Ramos (cell line): ENCODE measurements around the gene USP16.

Experiments
- in situ Hi-C: fragments of 300-500 bp; cut with MboI; formaldehyde crosslinking; loops from one replicate; pipeline ENCODE4 v1.14.3; 2022; ENCODE audit warnings: low sequenced_read_pairs; ENCODE audit not compliant: unreplicated experiment

USP16 gene

DNA sequence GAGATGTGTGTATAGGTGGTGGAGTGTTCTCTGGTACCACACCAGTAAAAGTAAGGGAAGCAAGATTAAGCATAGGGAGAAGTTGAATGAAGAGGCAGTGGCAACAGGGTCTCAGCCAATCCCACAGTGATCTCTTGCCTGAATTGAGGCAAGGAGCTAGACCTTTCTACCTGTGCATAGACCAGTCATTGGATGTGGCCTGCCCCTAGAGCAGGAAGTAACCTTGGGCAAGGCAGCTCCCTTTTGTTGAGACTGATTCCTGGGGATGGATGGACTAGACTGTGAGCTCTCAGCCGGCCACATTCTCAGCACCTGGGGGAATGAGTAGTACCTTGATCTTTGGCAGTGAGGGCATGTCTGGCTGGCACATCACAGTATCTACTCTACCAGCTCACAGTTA is 6.4 kb downstream of the USP16 start:
- in situ Hi-C loops = loop anchor here (5.0 kb wide), 1 partner anchor 34 kb away; no protein-coding TSS in a partner anchor

GRCh38 chr21:29033301-29033700 is 8.8 kb downstream of the USP16 start:
- in situ Hi-C loops = loop anchor here (5.0 kb wide), 1 partner anchor 36 kb away; no protein-coding TSS in a partner anchor

DNA sequence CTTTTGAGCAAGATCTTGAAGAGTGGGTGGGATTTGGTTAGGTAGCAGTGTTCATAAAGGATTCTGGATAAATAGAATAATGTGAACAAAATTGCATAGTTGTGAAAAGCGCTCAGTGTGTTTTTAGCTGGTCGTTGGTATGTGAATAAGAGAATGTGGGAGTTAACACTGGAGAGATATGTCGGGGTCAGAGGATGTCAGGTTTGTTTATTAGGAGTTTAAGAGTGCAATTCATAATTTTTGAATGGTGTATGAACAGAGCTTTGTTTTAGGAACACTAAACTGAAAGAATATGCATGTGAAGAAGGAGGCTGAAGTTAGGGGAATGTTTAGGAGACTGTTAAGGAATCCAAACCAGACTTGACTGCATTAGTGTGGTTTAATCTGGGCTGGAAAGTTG is 9.4 kb downstream of the USP16 start:
- in situ Hi-C loops = loop anchor here (5.0 kb wide), 1 partner anchor 37 kb away; no protein-coding TSS in a partner anchor

GRCh38 chr21:29034678-29035077 is 10.2 kb downstream of the USP16 start:
- in situ Hi-C loops = loop anchor here (5.0 kb wide), 1 partner anchor 37 kb away; no protein-coding TSS in a partner anchor

DNA sequence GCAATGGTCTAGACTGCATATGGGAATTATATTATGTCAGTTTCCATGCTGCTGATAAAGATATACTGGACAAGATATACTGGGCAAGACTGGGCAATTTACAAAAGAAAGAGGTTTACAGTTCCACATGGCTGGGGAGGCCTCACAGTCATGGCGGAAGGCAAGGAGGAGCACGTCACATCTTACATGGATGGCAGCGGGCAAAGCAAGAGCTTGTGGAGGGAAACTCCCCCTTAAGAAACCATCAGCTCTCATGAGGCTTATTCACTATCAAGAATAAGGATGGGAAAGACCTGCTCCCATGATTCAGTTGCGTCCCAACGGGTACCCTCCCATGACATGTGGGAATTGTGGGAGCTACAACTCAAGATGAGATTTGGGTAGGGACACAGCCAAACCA is 27.8 kb downstream of the USP16 start:
- in situ Hi-C loops = no loop called here

DNA sequence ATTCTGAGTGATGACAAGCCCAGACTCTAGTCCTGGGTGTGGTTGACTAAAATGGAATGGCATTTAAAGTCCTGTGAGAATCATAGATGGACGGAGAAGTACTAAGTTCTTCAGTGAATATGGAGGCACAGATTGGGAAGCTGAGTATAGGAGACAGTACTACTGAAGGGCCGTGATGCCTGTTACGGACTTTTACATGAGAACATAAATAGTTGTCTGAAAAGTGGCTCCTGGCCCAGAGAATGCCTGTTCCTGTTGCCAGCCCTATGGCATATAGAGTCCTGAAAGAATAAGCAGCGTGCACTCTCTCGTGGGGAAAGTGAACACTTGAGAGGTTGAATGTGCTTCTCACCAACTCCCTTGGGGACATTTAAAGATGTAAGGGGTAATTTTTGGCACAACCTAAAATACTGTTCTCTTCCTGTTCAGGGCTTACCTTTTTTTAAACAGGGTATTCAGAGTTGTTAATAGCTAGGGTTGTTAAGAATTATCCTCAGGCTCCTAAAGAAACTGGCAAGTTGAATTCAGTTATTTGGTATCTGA is 28.6 kb downstream of the USP16 start:
- in situ Hi-C loops = no loop called here

DNA sequence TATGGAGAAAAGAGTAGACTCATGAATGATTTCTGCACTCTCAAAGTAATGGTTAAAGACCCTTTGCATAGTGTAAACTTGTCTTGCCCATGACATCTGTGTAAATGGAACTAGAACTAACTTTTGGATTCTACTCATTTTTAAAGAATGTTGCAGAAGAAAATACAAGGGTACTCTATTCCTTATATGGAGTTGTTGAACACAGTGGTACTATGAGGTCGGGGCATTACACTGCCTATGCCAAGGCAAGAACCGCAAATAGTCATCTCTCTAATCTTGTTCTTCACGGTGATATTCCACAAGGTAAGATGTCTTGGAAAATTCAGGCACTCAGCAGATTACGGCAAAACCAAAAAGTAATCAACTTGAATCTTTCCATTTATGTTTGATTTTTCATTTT is 29.2 kb downstream of the USP16 start:
- in situ Hi-C loops = no loop called here

- in situ Hi-C loops = no loop called here
Observed at GRCh38 chr21:29055080-29055479, 30.6 kb downstream of the USP16 start.

DNA sequence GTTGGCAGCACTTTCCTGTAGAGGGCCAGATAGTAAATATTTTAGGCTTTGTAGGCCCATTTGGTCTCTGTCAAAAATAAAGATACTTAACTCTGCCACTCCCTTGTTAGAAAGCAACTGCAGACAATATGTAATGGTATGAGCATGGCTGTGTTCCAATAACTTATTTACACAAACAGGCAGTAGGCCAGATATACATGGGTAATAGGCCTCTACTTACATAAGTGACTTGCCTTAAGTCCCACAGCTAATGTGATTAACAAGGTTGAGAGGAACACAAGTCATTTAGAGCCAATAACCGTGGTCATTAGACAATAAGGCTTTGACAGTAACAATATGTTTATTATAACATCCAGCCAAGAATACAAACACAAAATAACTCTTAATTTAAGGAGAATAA is 31.5 kb downstream of the USP16 start:
- in situ Hi-C loops = no loop called here

DNA sequence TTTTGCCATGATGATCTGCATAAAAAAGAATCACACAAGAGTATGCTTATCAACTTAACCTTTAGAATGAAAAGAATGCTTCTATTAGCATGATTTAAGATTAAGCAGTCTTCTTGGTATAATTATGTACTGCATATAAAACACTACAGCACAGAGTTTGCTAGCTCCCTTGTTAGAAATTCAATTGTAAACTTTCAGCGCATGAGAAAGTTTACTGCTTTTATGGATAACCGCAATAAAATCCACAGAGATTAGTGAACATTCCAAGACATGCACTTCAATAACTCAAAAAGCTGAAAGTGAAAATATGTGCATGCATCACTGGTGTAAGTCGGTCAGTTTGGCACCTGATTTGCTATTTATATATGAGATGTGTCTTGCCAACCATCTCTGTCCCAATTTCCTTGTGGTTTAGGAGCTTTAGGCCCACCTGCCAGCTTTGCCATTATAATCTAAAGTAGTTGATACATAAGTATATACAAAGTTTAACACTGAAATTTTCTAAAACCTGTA is 32.1 kb downstream of the USP16 start:
- in situ Hi-C loops = no loop called here

DNA sequence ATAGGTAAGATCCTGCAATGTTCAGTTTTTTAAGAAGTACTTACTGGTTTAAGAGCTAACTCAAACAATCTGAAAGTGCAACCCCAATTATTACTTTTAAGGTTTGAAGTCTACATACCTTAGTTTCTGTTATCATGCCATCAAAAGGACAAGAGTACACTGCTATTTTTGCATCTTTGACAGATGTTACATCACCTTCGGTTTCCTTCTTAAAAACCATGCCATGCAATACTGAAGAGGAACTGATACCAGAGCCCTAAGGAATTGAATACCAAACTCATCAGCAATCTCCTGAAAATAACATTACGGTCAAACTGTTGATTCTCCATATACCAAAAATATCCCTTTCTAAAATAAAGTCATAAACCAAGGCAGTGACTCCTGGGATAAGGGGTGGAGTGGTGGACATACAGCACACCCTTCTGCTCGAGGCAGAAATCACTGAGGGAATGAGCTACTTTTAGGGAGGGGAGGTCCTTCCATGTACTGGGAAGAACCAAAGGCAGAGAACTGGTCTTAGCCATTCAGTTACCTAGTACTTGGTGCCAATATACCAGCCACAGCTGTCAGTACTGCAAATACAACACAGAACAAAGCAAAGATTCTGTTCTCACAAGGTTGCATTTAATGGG is 40.5 kb downstream of the USP16 start:
- in situ Hi-C loops = no loop called here

GRCh38 chr21:29072873-29073221 is 48.4 kb downstream of the USP16 start:
- in situ Hi-C loops = no loop called here

GRCh38 chr21:29073222-29074006 is 48.9 kb downstream of the USP16 start, which contains the start of gene CCT8:
CCT8 (minus strand) TSS chr21:29073648; CDS start chr21:29073590, 58 bp downstream.
- in situ Hi-C loops = no loop called here

- in situ Hi-C loops = no loop called here
Observed at GRCh38 chr21:29074007-29074376, 49.5 kb downstream of the USP16 start.

DNA sequence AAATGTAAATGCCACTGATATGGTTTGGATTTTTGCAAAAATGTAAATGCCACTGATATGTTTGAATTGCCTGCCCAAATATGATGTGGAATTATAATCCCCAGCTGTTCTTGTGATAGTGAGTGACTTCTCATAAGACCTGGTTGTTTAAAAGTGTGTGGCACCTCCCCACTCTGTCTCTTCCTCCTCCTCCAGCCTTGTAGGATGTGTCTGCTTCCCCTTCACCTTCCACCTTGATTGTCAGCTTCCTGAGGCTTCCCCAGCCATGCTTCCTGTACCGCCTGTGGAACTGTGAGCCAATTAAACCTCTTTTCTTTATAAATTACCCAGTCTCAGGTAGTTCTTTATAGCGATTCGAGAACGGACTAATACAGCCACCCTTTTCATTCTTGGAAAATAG is 50.3 kb downstream of the USP16 start:
- in situ Hi-C loops = loop anchor here (25.0 kb wide), 1 partner anchor 763 kb away; no protein-coding TSS in a partner anchor

DNA sequence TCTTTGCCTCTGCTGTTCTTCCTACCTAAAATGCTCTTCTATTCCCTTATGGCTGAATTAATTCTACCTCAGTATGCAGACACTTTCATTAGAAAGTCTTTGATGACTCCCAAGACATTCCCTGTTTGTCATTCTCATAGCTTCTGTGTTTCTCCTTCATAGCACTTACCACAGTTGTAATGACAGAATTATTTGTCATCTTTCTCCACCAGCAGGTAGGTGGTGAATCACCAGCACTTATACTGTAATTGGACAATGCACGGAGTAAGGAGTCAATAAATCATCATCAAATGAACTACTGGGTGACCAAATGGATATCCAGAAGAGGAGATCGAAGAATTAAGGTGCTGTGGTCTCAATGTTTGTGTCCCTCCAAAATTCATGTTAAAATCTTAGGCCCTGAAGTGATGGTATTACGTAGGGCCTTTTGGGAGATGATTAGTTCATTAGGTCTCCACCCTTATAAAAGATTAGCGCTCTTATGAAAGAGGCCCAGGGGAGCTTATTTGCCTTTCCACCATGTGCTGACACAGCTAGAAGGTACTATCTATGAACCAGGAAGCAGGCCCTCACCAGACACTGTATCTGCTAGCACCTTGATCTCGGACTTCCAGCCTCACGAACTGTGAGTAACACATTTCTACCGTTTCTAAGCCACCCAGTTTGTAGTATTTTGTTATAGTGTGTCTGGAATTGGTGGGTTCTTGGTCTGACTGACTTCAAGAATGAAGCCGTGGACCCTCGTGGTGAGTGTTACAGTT is 51.4 kb downstream of the USP16 start:
- in situ Hi-C loops = loop anchor here (25.0 kb wide), 1 partner anchor 761 kb away; no protein-coding TSS in a partner anchor

DNA sequence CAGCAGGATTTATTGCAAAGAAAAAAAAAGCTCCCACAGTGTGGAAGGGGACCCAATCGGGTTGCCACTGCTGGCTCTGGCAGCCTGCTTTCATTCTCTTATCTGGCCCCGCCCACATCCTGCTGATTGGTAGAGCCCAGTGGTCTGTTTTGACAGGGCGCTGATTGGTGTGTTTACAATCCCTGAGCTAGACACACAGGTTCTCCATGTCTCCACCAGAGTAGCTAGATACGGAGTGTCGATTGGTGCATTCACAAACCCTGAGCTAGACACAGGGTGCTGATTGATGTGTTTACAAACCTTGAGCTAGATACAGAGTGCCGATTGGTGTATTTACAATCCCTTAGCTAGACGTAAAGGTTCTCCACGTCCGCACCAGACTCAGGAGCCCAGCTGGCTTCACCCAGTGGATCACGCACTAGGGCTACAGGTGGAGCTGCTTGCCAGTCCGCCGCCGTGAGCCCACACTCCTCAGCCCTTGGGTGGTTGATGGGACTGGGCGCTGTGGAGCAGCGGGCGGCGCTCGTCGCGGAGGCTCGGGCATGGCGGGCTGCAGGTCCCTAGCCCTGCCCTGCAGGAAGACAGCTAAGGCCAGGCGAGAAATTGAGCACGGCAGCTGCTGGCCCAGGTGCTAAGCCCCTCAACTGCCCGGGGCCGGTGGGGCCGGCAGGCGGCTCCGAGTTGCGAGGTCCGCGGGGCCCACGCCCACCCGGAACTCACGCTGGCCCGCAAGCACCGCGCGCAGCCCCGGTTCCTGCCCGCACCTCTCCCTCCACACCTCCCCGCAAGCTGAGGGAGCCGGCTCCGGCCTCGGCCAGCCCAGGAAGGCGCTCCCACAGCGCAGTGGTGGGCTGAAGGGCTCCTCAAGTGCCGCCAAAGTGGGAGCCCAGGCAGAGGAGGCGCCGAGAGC is 52.5 kb downstream of the USP16 start:
- in situ Hi-C loops = loop anchor here (25.0 kb wide), 1 partner anchor 760 kb away; no protein-coding TSS in a partner anchor

DNA sequence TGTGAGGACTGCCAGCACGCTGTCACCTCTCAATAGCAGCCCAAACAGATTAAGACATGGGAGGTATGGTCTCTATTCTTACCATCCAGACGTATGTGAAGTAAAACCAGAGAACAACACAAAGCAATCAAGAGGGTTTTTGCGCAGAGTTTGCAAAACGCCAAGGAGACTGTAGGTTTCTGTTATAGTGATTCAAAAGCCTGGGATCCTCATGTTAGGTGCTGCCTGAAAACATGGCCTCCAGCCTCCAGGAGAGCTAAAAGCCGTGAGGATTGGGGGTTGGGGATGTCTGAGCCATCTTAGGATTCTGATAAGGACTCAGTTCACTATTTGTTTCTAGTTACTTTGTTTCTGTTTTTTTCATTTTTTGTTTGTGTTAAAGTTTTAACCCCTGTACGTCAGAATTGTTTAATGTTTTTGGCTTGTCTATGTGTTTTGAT is 53.2 kb downstream of the USP16 start:
- in situ Hi-C loops = loop anchor here (25.0 kb wide), 1 partner anchor 760 kb away; no protein-coding TSS in a partner anchor
